IMR-90 (cell line): ENCODE measurements around the gene TMEM239. TPM values are rescaled to one million over a fixed set of nuclear protein-coding genes. Genes with fewer than 3 reads are reported as not detected.
A peak's percentile ranks its signal among the peaks of the same experiment; 100 is the strongest.

Experiments
- ATAC-seq: fragments of 200-7000 bp; cut with Tn5 transposase; 2 replicates; pipeline ENCODE4 v1.9.1; 2020; ENCODE audit warnings: low read depth, mild to moderate bottlenecking, moderate library complexity
- BruUV-seq: library from RNA; stranded (reverse); fragments of 400-500 nt; replicated peaks from 2 replicates; lab custom pipeline; 2021; lab: Mats Ljungman, UMichigan
- CTCF ChIA-PET: fragments of 300-600 bp; formaldehyde crosslinking; extraction: SDS; loops from one replicate; lab custom pipeline; 2021; ENCODE audit warnings: antibody characterized with exemption; lab: Yijun Ruan, JAX
- POLR2A ChIA-PET: fragments of 300-600 bp; sonication (Branson Sonifier 250); formaldehyde crosslinking; loops from one replicate; lab custom pipeline; 2022; ENCODE audit warnings: antibody characterized with exemption; ENCODE audit not compliant: unreplicated experiment; lab: Charles Lee
- DNase-seq: peaks from one replicate; pipeline ENCODE4 v3.0.0; 2013
- H2AFZ ChIP-seq: replicated peaks from 2 replicates; pipeline ENCODE3; 2013; ENCODE audit warnings: low read length, mild to moderate bottlenecking; ENCODE audit not compliant: poor library complexity
- H2AK5ac ChIP-seq: 2 replicates; pipeline ENCODE4 v1.6.1; 2013; ENCODE audit warnings: low read depth, low read length, inconsistent platforms
- H2AK9ac ChIP-seq: replicated peaks from 2 replicates; pipeline ENCODE3; 2013; ENCODE audit warnings: mild to moderate bottlenecking, low read depth, low read length, moderate library complexity; ENCODE audit not compliant: poor library complexity
- H2BK120ac ChIP-seq: 2 replicates; pipeline ENCODE4 v1.6.1; 2013; ENCODE audit warnings: low read depth, low read length, inconsistent platforms
- H2BK15ac ChIP-seq: 3 replicates; pipeline ENCODE4 v1.6.1; 2013; ENCODE audit warnings: low read depth, low read length, inconsistent platforms
- H2BK20ac ChIP-seq: 2 replicates; pipeline ENCODE4 v1.6.1; 2013; ENCODE audit warnings: low read depth, mild to moderate bottlenecking, inconsistent platforms, low read length, moderate library complexity
- H2BK5ac ChIP-seq: 2 replicates; pipeline ENCODE4 v1.6.1; 2013; ENCODE audit warnings: mild to moderate bottlenecking, low read depth, low read length, inconsistent platforms; ENCODE audit not compliant: poor library complexity, severe bottlenecking
- H3K14ac ChIP-seq: replicated peaks from 2 replicates; pipeline ENCODE4 v1.6.1; 2013; ENCODE audit warnings: low read depth, low read length, inconsistent platforms
- H3K18ac ChIP-seq: 2 replicates; pipeline ENCODE4 v1.6.1; 2013; ENCODE audit warnings: low read depth, low read length, control low read depth
- H3K23ac ChIP-seq: 2 replicates; pipeline ENCODE4 v1.6.1; 2013; ENCODE audit warnings: low read depth, low read length, inconsistent platforms
- H3K27ac ChIP-seq: 2 replicates; pipeline ENCODE4 v1.5.1; 2013; ENCODE audit warnings: mild to moderate bottlenecking, control low read depth, low read length; ENCODE audit not compliant: insufficient read depth
- H3K27me3 ChIP-seq: 2 replicates; pipeline ENCODE4 v1.6.1; 2013; ENCODE audit warnings: low read length; ENCODE audit not compliant: control insufficient read depth, insufficient read depth
- H3K36me3 ChIP-seq: 2 replicates; pipeline ENCODE4 v1.6.1; 2013; ENCODE audit warnings: low read length, mixed read lengths; ENCODE audit not compliant: control insufficient read depth, insufficient read depth
- H3K4ac ChIP-seq: 2 replicates; pipeline ENCODE4 v1.6.1; 2013; ENCODE audit warnings: low read depth, low read length, inconsistent platforms
- H3K4me1 ChIP-seq: 2 replicates; pipeline ENCODE4 v1.6.1; 2013; ENCODE audit warnings: low read length, mixed read lengths; ENCODE audit not compliant: control insufficient read depth, insufficient read depth
- H3K4me2 ChIP-seq: 2 replicates; pipeline ENCODE4 v1.6.1; 2013; ENCODE audit warnings: low read depth, mild to moderate bottlenecking, control low read depth, low read length, moderate library complexity
- H3K4me3 ChIP-seq: 2 replicates; pipeline ENCODE4 v1.5.1; 2013; ENCODE audit warnings: low read depth, mild to moderate bottlenecking, control low read depth, low read length, moderate library complexity; ENCODE audit not compliant: insufficient read depth
- H3K56ac ChIP-seq: 2 replicates; pipeline ENCODE4 v1.6.1; 2013; ENCODE audit warnings: low read length, inconsistent platforms; ENCODE audit not compliant: insufficient read depth; ENCODE audit errors: extremely low read depth
- H3K79me1 ChIP-seq, 2 experiments: 2 replicates each; pipeline ENCODE4 v1.6.1; 2013; ENCODE audit warnings: low read length in 2 of 2, inconsistent platforms in 1 of 2, low read depth in 1 of 2
- H3K9ac ChIP-seq: 2 replicates; pipeline ENCODE4 v1.6.1; 2013; ENCODE audit warnings: low read depth, low read length, control low read depth
- H3K9me1 ChIP-seq: 2 replicates; pipeline ENCODE4 v1.6.1; 2013; ENCODE audit warnings: low read length, inconsistent platforms; ENCODE audit not compliant: insufficient read depth
- H3K9me3 ChIP-seq: 2 replicates; pipeline ENCODE4 v1.6.1; 2013; ENCODE audit warnings: low read length; ENCODE audit not compliant: control insufficient read depth, insufficient read depth
- H4K20me1 ChIP-seq: 2 replicates; pipeline ENCODE4 v1.6.1; 2013; ENCODE audit warnings: low read length, inconsistent platforms; ENCODE audit not compliant: insufficient read depth
- H4K5ac ChIP-seq: 2 replicates; pipeline ENCODE4 v1.6.1; 2013; ENCODE audit warnings: mild to moderate bottlenecking, low read depth, low read length, control low read depth
- H4K8ac ChIP-seq, 2 experiments: 2 replicates each; pipeline ENCODE4 v1.6.1; 2013; ENCODE audit warnings: low read depth in 2 of 2, low read length in 2 of 2, control low read depth in 1 of 2, inconsistent platforms in 1 of 2
- H4K91ac ChIP-seq: 2 replicates; pipeline ENCODE4 v1.6.1; 2013; ENCODE audit warnings: low read depth, low read length, inconsistent platforms; ENCODE audit not compliant: insufficient read depth
- BHLHE40 ChIP-seq: fragments of 150-350 bp; IDR thresholded peaks from 2 replicates; pipeline ENCODE4 v1.6.1; 2016; ENCODE audit warnings: mild to moderate bottlenecking, low read depth, low read length
- CEBPB ChIP-seq: IDR thresholded peaks from 2 replicates; pipeline ENCODE4 v1.6.1; 2012; ENCODE audit warnings: low read depth, low read length, improper control_type of control experiment
- CHD1 ChIP-seq: IDR thresholded peaks from 2 replicates; pipeline ENCODE4 v1.6.1; 2012; ENCODE audit warnings: low read depth, low read length, improper control_type of control experiment
- CTCF ChIP-seq: conservative IDR thresholded peaks from 2 replicates; pipeline ENCODE4 v1.5.1; 2012; ENCODE audit warnings: mild to moderate bottlenecking, low read depth, low read length, improper control_type of control experiment
- ELK1 ChIP-seq: fragments of 150-350 bp; IDR thresholded peaks from 2 replicates; pipeline ENCODE4 v1.6.1; 2016; ENCODE audit warnings: low read depth, mild to moderate bottlenecking, low read length, moderate library complexity, borderline replicate concordance
- MAFK ChIP-seq: IDR thresholded peaks from 2 replicates; pipeline ENCODE4 v1.6.1; 2012; ENCODE audit warnings: low read depth, low read length, improper control_type of control experiment
- MAZ ChIP-seq: IDR thresholded peaks from 2 replicates; pipeline ENCODE4 v1.6.1; 2012; ENCODE audit warnings: low read depth, mild to moderate bottlenecking, low read length, improper control_type of control experiment, moderate library complexity, borderline replicate concordance
- MXI1 ChIP-seq: IDR thresholded peaks from 2 replicates; pipeline ENCODE4 v1.6.1; 2012; ENCODE audit warnings: low read depth, mild to moderate bottlenecking, low read length, moderate library complexity, borderline replicate concordance
- NFE2L2 ChIP-seq: fragments of 150-350 bp; IDR thresholded peaks from 2 replicates; pipeline ENCODE4 v1.6.1; 2016; ENCODE audit warnings: low read depth, mild to moderate bottlenecking, low read length
- POLR2A ChIP-seq: IDR thresholded peaks from 2 replicates; pipeline ENCODE4 v1.6.1; 2012; ENCODE audit warnings: mild to moderate bottlenecking, low read depth, low read length
- RAD21 ChIP-seq: IDR thresholded peaks from 2 replicates; pipeline ENCODE4 v1.6.1; 2012; ENCODE audit warnings: low read length, improper control_type of control experiment
- RCOR1 ChIP-seq: IDR thresholded peaks from 2 replicates; pipeline ENCODE4 v1.6.1; 2012; ENCODE audit warnings: mild to moderate bottlenecking, low read length, improper control_type of control experiment; ENCODE audit not compliant: insufficient replicate concordance
- RFX5 ChIP-seq: IDR thresholded peaks from 2 replicates; pipeline ENCODE4 v1.8.0; 2012; ENCODE audit warnings: low read depth, mild to moderate bottlenecking, low read length, moderate library complexity
- USF2 ChIP-seq: fragments of 150-350 bp; IDR thresholded peaks from 2 replicates; pipeline ENCODE4 v1.6.1; 2017; ENCODE audit warnings: mild to moderate bottlenecking, antibody characterized with exemption, low read length, low read depth
- WGBS, 2 experiments: methylation state at CpG; one replicate each; pipeline versions ENCODE4 v1.1.5 to v1.1.7; 2013; ENCODE audit warnings: missing lambda C conversion rate in 2 of 2; ENCODE audit not compliant: insufficient read length in 1 of 2; ENCODE audit errors: extremely low coverage in 2 of 2; 5-methylcytosine and 5-hydroxymethylcytosine counted together
- dilution Hi-C: fragments of 300-500 bp; cut with HindIII; formaldehyde crosslinking; loops from one replicate; pipeline ENCODE4 v1.14.3; 2018; ENCODE audit warnings: low sequenced_read_pairs; ENCODE audit not compliant: unreplicated experiment
- in situ Hi-C: fragments of 300-500 bp; cut with MboI; formaldehyde crosslinking; loops from 3 replicates; pipeline ENCODE4 v1.14.3; 2019; ENCODE audit warnings: low sequenced_read_pairs, inconsistent platforms, mixed read lengths
- intact Hi-C: fragments of 100-400 bp; cut with micrococcal nuclease; formaldehyde crosslinking; loops from 2 replicates; pipeline ENCODE4 v1.10.0; 2022
- polyA plus RNA-seq, 3 experiments: library from polyadenylated mRNA; depleted of rRNA; stranded (reverse); fragments of >200 nt; gene quantifications; 2 replicates each; pipeline ENCODE4 v1.2.3, GENCODE V29; 2012; ENCODE audit warnings: low replicate concordance in 1 of 3
- total RNA-seq: library from RNA; depleted of rRNA; stranded (reverse); fragments of >200 nt; gene quantifications from 2 replicates; pipeline ENCODE4 v1.2.3, GENCODE V29; 2012

The TMEM239 gene
- total and polyA plus RNA-seq, 2 of the 4 experiments (the other 2 are of a cell fraction), result 0.32 TPM; not detected in 1

- Histone ChIP-seq H3K36me3 (peaks cover 26% of the 10 kb centered on the region), H3K9ac (no peak overlapping the region), H3K4me2 (no peak overlapping the region), H3K9me3 (no peaks in the 10 kb centered on the region), H4K20me1 (no peaks in the 10 kb centered on the region), H3K4ac (peak overlapping the region; percentile 58), H3K4me1 (peaks cover 8% of the 10 kb centered on the region), H2AK5ac (peak overlapping the region; percentile 83), H2BK20ac (peak overlapping the region; percentile 14; the same call in 1 of the 2 replicates), H3K27me3 (no peaks in the 10 kb centered on the region), H2BK120ac (no peak overlapping the region), H3K27ac (no peak overlapping the region), H3K14ac (no peak overlapping the region), H4K91ac (no peak overlapping the region), H2BK5ac (no peak overlapping the region), H2AK9ac (peak overlapping the region; percentile 100), H2AFZ (no peak overlapping the region), H3K79me1 (peaks cover 28 to 49% of the 10 kb centered on the region in 2 experiments), H3K4me3 (no peak overlapping the region), H3K56ac (no peak overlapping the region), H4K8ac (peak overlapping the region; percentile 97 to 99; a peak in 2 of 4 replicates), H4K5ac (no peak overlapping the region), H3K18ac (no peak overlapping the region), H3K23ac (0 out of 2 replicates have a peak overlapping the region, but pooled peaks have one; percentile 33), H3K9me1 (peaks cover 25% of the 10 kb centered on the region), H2BK15ac (no peak overlapping the region)
- in situ Hi-C loops (loop anchor here (25.0 kb wide), 1 partner anchor 327 kb away; the partner anchor contains the start of gene ZNF343), dilution Hi-C loops (no loop called here), intact Hi-C loops (no loop called here)
- WGBS, 2 experiments, result 100% methylated on average over 5 of the region's 15 CpGs; no CpG with 5 or more reads in 1 of the 2 experiments
- POLR2A ChIA-PET, result interaction anchor here (0.6 kb wide), 1 partner anchor 1179 kb away, joined by 3 read pairs; no protein-coding TSS in a partner anchor
- DNase-seq (no peak), ATAC-seq (no peak)
- CTCF ChIA-PET, result no interaction called here
- no TSS peak for BruUV-seq
- TF ChIP-seq USF2 (no peak), MAZ (no peak), RAD21 (no peak), ELK1 (no peak), MXI1 (no peak), CTCF (no peak), NFE2L2 (no peak), CEBPB (no peak), RCOR1 (no peak), RFX5 (no peak), BHLHE40 (no peak), CHD1 (no peak), POLR2A (no peak), MAFK (no peak)
These were observed 22.9 kb downstream of the TMEM239 start for GRCh38 chr20:2838847-2839671.
